ENCODE data around the gene ALOX12B. TPM values are rescaled to one million over a fixed set of nuclear protein-coding genes. Genes with fewer than 3 reads are reported as not detected.

ALOX12B gene
- total and polyA plus RNA-seq, 2 experiments from 2014 or later, result 0.16 to 1.4 TPM

GRCh38 chr17:8105957-8106398 lies 18.5 kb upstream of the ALOX12B start:
- TF ChIP-seq ZNF114 (CRISPR knock-in tag; IDR thresholded peaks at IDR 0.05) (no peak), STAT1 (IDR thresholded peaks at IDR 0.05; ENCODE audit: unreplicated experiment) (no peak), EZH2 (IDR thresholded peaks at IDR 0.05; ENCODE audit: low read depth, unreplicated experiment) (no peak), ZNF462 (CRISPR knock-in tag; IDR thresholded peaks at IDR 0.05) (no peak), REST (IDR thresholded peaks at IDR 0.05; ENCODE audit: unreplicated experiment) (no peak), ZNF331 (CRISPR knock-in tag; IDR thresholded peaks at IDR 0.05; ENCODE audit: low read depth) (no peak), CREB1 (CRISPR knock-in tag; IDR thresholded peaks at IDR 0.05; ENCODE audit: low read depth) (no peak), POLR2AphosphoS5 (IDR thresholded peaks at IDR 0.05; ENCODE audit: low read depth) (no peak), JUNB (IDR thresholded peaks at IDR 0.05; ENCODE audit: unreplicated experiment) (no peak), NANOG (IDR thresholded peaks at IDR 0.05; ENCODE audit: borderline replicate concordance) (no peak), CTCF (conservative IDR thresholded peaks at IDR 0.05; ENCODE audit: low read depth in 2 of 2) (no peak), EZH2phosphoT487 (IDR thresholded peaks at IDR 0.05; ENCODE audit: unreplicated experiment) (no peak), ETS1 (IDR thresholded peaks at IDR 0.05) (no peak)
- Histone ChIP-seq H3K9me2 (ENCODE audit: insufficient read depth) (no peaks in the 10 kb centered on the region; the same call in 1 of the 2 replicates), H3K36me3 (ENCODE audit: insufficient read depth) (no peaks in the 10 kb centered on the region), H3K79me2 (replicated peaks; ENCODE audit: insufficient read depth) (no peaks in the 10 kb centered on the region), H3K27ac (ENCODE audit: low read depth) (no peak overlapping the region), H3K4me2 (no peak overlapping the region), H4K20me1 (replicated peaks; ENCODE audit: insufficient read depth) (no peaks in the 10 kb centered on the region), H3K4me1 (ENCODE audit: insufficient read depth) (no peaks in the 10 kb centered on the region), H3K4me3 (no peak overlapping the region), H3K27me3 (ENCODE audit: insufficient read depth) (peaks cover 36% of the 10 kb centered on the region), H3F3A (replicated peaks; ENCODE audit: low read depth) (no peaks in the 10 kb centered on the region), H2AFZ (peak overlapping the region; percentile 78; the same call in 1 of the 2 replicates)
- H3K9me3 Mint-ChIP-seq, result no peaks in the 10 kb centered on the region
- H3K27ac Mint-ChIP-seq, result no peak overlapping the region
- H3K27me3 Mint-ChIP-seq (ENCODE audit: insufficient read depth, low read depth, poor library complexity), result peaks cover 33% of the 10 kb centered on the region
- peaks cover 15% of the 10 kb centered on the region for H3K4me1 Mint-ChIP-seq
- ATAC-seq, result no peak
- no peak overlapping the region; the same call in 2 of the 3 replicates for H3K4me3 Mint-ChIP-seq
- DNase-seq (ENCODE audit: low spot score), result no peak
- no peaks in the 10 kb centered on the region for H3K36me3 Mint-ChIP-seq (ENCODE audit: low read depth)

Measured in GM23338 (cell line).